Parathyroid adenoma (tissue), 2 donors: ENCODE results near the gene TNFAIP3.
"Not testable (repeated sequence)": the region's sequence is repeated elsewhere in the genome, so short reads cannot be mapped to it uniquely, and the experiment has no call there.

Source experiments
- H2AFZ ChIP-seq: fragments of 300-600 bp; sonication (generic); one replicate; pipeline ENCODE4 v1.7.0; 2017; ENCODE audit warnings: antibody characterized with exemption, mild to moderate bottlenecking
- H3K27ac ChIP-seq: fragments of 300-600 bp; sonication (generic); one replicate; pipeline ENCODE4 v1.7.0; 2017
- H3K27me3 ChIP-seq: fragments of 300-600 bp; sonication (generic); one replicate; pipeline ENCODE4 v1.7.0; 2017; ENCODE audit warnings: low read length; ENCODE audit not compliant: control insufficient read depth, insufficient read depth
- H3K36me3 ChIP-seq: fragments of 300-600 bp; sonication (generic); one replicate; pipeline ENCODE4 v1.7.0; 2017; ENCODE audit warnings: low read length; ENCODE audit not compliant: control insufficient read depth, insufficient read depth
- H3K4me1 ChIP-seq: fragments of 300-600 bp; sonication (generic); one replicate; pipeline ENCODE4 v1.7.0; 2017; ENCODE audit warnings: control low read depth
- H3K4me2 ChIP-seq: fragments of 300-600 bp; sonication (generic); one replicate; pipeline ENCODE4 v1.7.0; 2017; ENCODE audit warnings: low read length
- H3K4me3 ChIP-seq: fragments of 300-600 bp; sonication (generic); one replicate; pipeline ENCODE4 v1.7.0; 2017; ENCODE audit warnings: low read depth, low read length
- H3K79me2 ChIP-seq: fragments of 300-600 bp; sonication (generic); one replicate; pipeline ENCODE4 v1.7.0; 2017; ENCODE audit warnings: control low read depth
- H3K9ac ChIP-seq: fragments of 300-600 bp; sonication (generic); one replicate; pipeline ENCODE4 v1.7.0; 2017; ENCODE audit warnings: mild to moderate bottlenecking
- H3K9me3 ChIP-seq: fragments of 300-600 bp; sonication (generic); one replicate; pipeline ENCODE4 v1.7.0; 2017; ENCODE audit warnings: low read length; ENCODE audit not compliant: control insufficient read depth
- TF ChIP-seq, protein P1 (sequence below): fragments of 300-600 bp; sonication (generic); IDR thresholded peaks from one replicate; pipeline ENCODE4 v1.7.0; 2017; ENCODE audit warnings: antibody characterized with exemption, mild to moderate bottlenecking
- donor health status: primary hyperparathyroidism.

Gene TNFAIP3

GRCh38 chr6:137883400-137884148 lies 16.5 kb downstream of the TNFAIP3 start:
- H2AFZ ChIP-seq = no peak overlapping the region
- H3K27me3 ChIP-seq = no peaks in the 10 kb centered on the region
- no peak overlapping the region for H3K4me3 ChIP-seq
- no peak overlapping the region for H3K9ac ChIP-seq
- no peaks in the 10 kb centered on the region for H3K9me3 ChIP-seq
- TF ChIP-seq, protein P1, sequence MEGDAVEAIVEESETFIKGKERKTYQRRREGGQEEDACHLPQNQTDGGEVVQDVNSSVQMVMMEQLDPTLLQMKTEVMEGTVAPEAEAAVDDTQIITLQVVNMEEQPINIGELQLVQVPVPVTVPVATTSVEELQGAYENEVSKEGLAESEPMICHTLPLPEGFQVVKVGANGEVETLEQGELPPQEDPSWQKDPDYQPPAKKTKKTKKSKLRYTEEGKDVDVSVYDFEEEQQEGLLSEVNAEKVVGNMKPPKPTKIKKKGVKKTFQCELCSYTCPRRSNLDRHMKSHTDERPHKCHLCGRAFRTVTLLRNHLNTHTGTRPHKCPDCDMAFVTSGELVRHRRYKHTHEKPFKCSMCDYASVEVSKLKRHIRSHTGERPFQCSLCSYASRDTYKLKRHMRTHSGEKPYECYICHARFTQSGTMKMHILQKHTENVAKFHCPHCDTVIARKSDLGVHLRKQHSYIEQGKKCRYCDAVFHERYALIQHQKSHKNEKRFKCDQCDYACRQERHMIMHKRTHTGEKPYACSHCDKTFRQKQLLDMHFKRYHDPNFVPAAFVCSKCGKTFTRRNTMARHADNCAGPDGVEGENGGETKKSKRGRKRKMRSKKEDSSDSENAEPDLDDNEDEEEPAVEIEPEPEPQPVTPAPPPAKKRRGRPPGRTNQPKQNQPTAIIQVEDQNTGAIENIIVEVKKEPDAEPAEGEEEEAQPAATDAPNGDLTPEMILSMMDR = no peak
- no peaks in the 10 kb centered on the region for H3K4me1 ChIP-seq
- no peak overlapping the region for H3K27ac ChIP-seq
- no peak overlapping the region for H3K4me2 ChIP-seq
- H3K79me2 ChIP-seq = no peaks in the 10 kb centered on the region
- H3K36me3 ChIP-seq = no peaks in the 10 kb centered on the region

DNA sequence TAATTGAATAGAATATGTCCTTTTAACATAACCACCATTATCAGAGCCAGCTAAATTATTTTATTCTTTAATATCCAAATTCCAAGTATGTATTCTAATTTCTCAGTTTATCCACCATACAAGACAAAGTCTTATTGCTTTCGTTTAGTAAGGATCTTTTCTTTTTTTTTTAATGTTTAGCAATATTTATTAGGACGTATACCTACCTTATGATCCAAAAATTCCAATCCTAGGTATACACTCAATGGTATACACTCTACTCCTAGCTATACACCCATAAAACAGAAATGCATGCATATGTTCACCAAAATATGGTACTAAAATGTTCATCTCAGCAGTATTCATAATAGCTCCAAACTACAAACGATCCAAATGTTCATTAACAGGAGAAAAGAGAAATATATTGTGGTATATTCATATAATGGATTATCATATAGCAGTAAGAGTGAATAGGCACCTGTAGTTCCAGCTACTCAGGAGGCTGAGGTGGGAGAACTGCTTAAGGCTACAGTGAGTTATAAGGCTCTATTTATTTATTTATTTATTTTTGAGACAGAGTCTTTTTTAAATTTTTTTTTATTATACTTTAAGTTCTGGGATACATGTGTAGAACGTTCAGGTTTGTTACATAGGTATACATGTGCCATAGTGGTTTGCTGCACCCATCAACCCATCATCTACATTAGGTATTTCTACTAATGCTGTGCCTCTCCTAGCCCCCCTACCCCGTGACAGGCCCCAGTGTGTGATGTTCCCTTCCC lies 17.3 kb downstream of the TNFAIP3 start:
- Histone ChIP-seq H3K36me3 (no peaks in the 10 kb centered on the region), H3K4me2 (no peak overlapping the region), H3K4me1 (no peaks in the 10 kb centered on the region), H3K4me3 (no peak overlapping the region), H3K9ac (no peak overlapping the region), H3K27ac (no peak overlapping the region), H2AFZ (no peak overlapping the region), H3K79me2 (no peaks in the 10 kb centered on the region), H3K27me3 (no peaks in the 10 kb centered on the region), H3K9me3 (no peaks in the 10 kb centered on the region)
- TF ChIP-seq, protein P1 = no peak

GRCh38 chr6:137884910-137885229 lies 17.8 kb downstream of the TNFAIP3 start:
- not testable (repeated sequence) for H3K27ac ChIP-seq, H3K4me3 ChIP-seq, H3K9me3 ChIP-seq, H3K79me2 ChIP-seq, H3K4me2 ChIP-seq, H3K9ac ChIP-seq, H3K36me3 ChIP-seq, H3K27me3 ChIP-seq, H2AFZ ChIP-seq, H3K4me1 ChIP-seq

GRCh38 chr6:137886226-137886625 lies 19.2 kb downstream of the TNFAIP3 start:
- H3K79me2 ChIP-seq, H2AFZ ChIP-seq, H3K36me3 ChIP-seq, H3K27me3 ChIP-seq, H3K4me2 ChIP-seq, H3K27ac ChIP-seq, H3K9ac ChIP-seq, H3K4me1 ChIP-seq, H3K4me3 ChIP-seq, H3K9me3 ChIP-seq: not testable (repeated sequence)

DNA sequence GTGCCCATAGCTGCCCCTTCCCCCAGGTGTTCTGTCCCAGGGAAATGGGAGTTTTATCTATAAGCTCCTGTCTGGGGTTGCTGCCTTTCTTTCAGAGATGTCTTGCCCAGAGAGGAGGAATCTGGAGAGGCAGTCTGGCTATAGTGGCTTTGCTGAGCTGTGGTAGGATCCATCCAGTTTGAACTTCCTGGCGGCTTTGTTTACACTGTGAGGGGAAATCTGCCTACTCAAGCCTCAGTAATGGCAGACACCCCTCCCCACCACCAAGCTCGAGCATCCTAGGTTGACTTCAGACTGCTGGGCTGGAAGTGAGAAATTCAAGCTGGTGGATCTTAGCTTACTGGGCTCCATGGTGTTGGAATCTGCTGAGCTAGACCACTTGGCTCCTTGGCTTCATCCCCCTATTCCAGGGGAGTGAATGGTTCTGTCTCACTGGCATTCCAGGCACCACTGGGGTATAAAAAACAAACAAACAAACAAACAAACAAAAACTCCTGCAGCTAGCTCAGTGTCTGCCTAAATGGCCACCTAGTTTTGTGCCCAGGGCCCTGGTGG lies 24.0 kb downstream of the TNFAIP3 start:
- H3K79me2 ChIP-seq = no peaks in the 10 kb centered on the region
- H3K36me3 ChIP-seq = no peaks in the 10 kb centered on the region
- H3K9me3 ChIP-seq = no peaks in the 10 kb centered on the region
- H3K27ac ChIP-seq = no peak overlapping the region
- H3K4me1 ChIP-seq = no peaks in the 10 kb centered on the region
- no peaks in the 10 kb centered on the region for H3K27me3 ChIP-seq
- no peak overlapping the region for H3K4me3 ChIP-seq
- no peak overlapping the region for H2AFZ ChIP-seq
- H3K4me2 ChIP-seq = no peak overlapping the region
- no peak overlapping the region for H3K9ac ChIP-seq
- TF ChIP-seq, protein P1 = no peak
